A673 (cell line): ENCODE data around the gene SLC47A2.

ENCODE experiments used
- EZH2 ChIP-seq: fragments of 200-600 bp; sonication (generic); IDR thresholded peaks from 2 replicates; pipeline ENCODE4 v1.6.1; 2017; ENCODE audit warnings: borderline replicate concordance, low read depth, mild to moderate bottlenecking, mixed read lengths, antibody characterized with exemption, low read length; ENCODE audit not compliant: poor library complexity, severe bottlenecking
- TF ChIP-seq, protein P1 (sequence below): fragments of 300-800, 200-600 bp; sonication (generic); conservative IDR thresholded peaks from 2 replicates; pipeline ENCODE4 v1.5.1; 2017; ENCODE audit warnings: low read depth, mild to moderate bottlenecking, antibody characterized with exemption, low read length, moderate library complexity, mixed read lengths

DNA sequence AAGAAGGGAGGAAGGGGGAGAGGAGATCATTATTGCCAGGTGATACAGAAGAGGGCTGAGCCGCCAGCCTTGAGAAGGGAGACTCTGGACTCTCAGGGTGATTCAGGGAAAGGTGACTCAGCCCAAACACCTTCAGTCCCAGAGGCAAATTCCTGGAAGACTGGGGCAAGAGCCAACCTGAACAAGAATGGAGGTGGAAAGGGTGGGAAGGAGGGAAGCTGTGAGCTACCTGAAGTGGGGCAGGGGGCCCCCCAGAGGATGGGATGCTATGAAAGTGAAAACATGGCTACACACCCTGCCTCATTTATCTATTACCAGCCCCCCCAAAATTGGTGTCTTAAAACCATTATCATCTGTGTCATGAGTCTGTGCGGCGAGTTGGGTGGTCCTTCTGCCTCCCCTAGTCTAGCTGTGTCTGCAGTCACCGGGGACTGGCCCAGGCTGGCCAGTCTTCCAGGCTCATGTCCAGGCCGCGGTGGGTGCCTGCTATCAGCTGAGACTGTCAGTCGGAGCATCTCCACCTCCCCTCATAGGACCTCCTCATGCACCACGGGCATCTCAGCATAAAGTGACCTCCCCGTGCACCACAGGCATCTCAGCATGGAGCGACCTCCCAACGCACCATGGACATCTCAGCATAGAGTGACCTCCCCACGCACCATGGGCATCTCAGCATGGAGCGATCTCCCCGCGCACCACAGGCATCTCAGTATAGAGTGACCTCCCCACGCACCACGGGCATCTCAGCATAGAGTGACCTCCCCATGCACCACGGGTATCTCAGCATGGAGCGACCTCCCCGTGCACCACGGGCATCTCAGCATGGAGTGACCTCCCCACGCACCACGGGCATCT is 3.2 kb upstream of the SLC47A2 start:
- TF ChIP-seq, protein P1, sequence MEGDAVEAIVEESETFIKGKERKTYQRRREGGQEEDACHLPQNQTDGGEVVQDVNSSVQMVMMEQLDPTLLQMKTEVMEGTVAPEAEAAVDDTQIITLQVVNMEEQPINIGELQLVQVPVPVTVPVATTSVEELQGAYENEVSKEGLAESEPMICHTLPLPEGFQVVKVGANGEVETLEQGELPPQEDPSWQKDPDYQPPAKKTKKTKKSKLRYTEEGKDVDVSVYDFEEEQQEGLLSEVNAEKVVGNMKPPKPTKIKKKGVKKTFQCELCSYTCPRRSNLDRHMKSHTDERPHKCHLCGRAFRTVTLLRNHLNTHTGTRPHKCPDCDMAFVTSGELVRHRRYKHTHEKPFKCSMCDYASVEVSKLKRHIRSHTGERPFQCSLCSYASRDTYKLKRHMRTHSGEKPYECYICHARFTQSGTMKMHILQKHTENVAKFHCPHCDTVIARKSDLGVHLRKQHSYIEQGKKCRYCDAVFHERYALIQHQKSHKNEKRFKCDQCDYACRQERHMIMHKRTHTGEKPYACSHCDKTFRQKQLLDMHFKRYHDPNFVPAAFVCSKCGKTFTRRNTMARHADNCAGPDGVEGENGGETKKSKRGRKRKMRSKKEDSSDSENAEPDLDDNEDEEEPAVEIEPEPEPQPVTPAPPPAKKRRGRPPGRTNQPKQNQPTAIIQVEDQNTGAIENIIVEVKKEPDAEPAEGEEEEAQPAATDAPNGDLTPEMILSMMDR = no peak
- no peak for TF ChIP-seq EZH2
